Mesendoderm (in vitro differentiated cells): ENCODE measurements around the gene MCF2L.
"Not testable (repeated sequence)": the region's sequence is repeated elsewhere in the genome, so short reads cannot be mapped to it uniquely, and the experiment has no call there.

Experiments
- DNase-seq: peaks from one replicate; pipeline ENCODE4 v3.0.0; 2013
- H2AK5ac ChIP-seq: 2 replicates; pipeline ENCODE4 v1.6.1; 2013; ENCODE audit warnings: low read length, inconsistent platforms
- H2BK120ac ChIP-seq: 2 replicates; pipeline ENCODE4 v1.6.1; 2013; ENCODE audit warnings: low read depth, mild to moderate bottlenecking, low read length, moderate library complexity, mixed read lengths
- H2BK15ac ChIP-seq: replicated peaks from 2 replicates; pipeline ENCODE4 v1.6.1; 2013; ENCODE audit warnings: low read depth, mild to moderate bottlenecking, moderate library complexity
- H2BK5ac ChIP-seq: 2 replicates; pipeline ENCODE4 v1.6.1; 2013; ENCODE audit warnings: low read length, inconsistent platforms
- H3K18ac ChIP-seq: 2 replicates; pipeline ENCODE4 v1.6.1; 2013; ENCODE audit warnings: mild to moderate bottlenecking, low read length, mixed read lengths
- H3K23ac ChIP-seq: one replicate; pipeline ENCODE4 v1.6.1; 2013; ENCODE audit warnings: low read length
- H3K27ac ChIP-seq: 2 replicates; pipeline ENCODE4 v1.5.1; 2013; ENCODE audit warnings: low read depth, mild to moderate bottlenecking, inconsistent platforms, low read length, moderate library complexity
- H3K27me3 ChIP-seq: 2 replicates; pipeline ENCODE4 v1.6.1; 2013; ENCODE audit warnings: low read length, control low read depth, mild to moderate bottlenecking, inconsistent platforms; ENCODE audit not compliant: insufficient read depth, poor library complexity
- H3K36me3 ChIP-seq: 2 replicates; pipeline ENCODE4 v1.6.1; 2013; ENCODE audit warnings: low read length, inconsistent platforms; ENCODE audit not compliant: control insufficient read depth, insufficient read depth
- H3K4ac ChIP-seq: one replicate; pipeline ENCODE4 v1.6.1; 2013; ENCODE audit warnings: low read depth, mild to moderate bottlenecking, low read length, moderate library complexity
- H3K4me1 ChIP-seq: 2 replicates; pipeline ENCODE4 v1.6.1; 2013; ENCODE audit warnings: low read depth, low read length, inconsistent platforms; ENCODE audit not compliant: control insufficient read depth
- H3K4me2 ChIP-seq: 2 replicates; pipeline ENCODE4 v1.6.1; 2013; ENCODE audit warnings: low read length
- H3K4me3 ChIP-seq: 2 replicates; pipeline ENCODE4 v1.5.1; 2013; ENCODE audit warnings: mild to moderate bottlenecking, low read length
- H3K56ac ChIP-seq: one replicate; pipeline ENCODE4 v1.6.1; 2013; ENCODE audit warnings: low read length
- H3K79me1 ChIP-seq: 2 replicates; pipeline ENCODE4 v1.6.1; 2013; ENCODE audit warnings: low read length, inconsistent platforms
- H3K79me2 ChIP-seq: 2 replicates; pipeline ENCODE4 v1.6.1; 2013; ENCODE audit warnings: mild to moderate bottlenecking, low read length; ENCODE audit not compliant: control insufficient read depth, insufficient read depth
- H3K9ac ChIP-seq: 2 replicates; pipeline ENCODE4 v1.6.1; 2013; ENCODE audit warnings: low read length, inconsistent platforms
- H4K5ac ChIP-seq: one replicate; pipeline ENCODE4 v1.6.1; 2013; ENCODE audit warnings: low read length
- H4K8ac ChIP-seq: one replicate; pipeline ENCODE4 v1.6.1; 2013; ENCODE audit warnings: low read depth, mild to moderate bottlenecking, control low read depth, low read length, moderate library complexity
- WGBS: extraction: QIAGEN DNeasy Blood & Tissue Kit; methylation state at CpG from one replicate; pipeline ENCODE4 v1.1.7; 2013; ENCODE audit warnings: low lambda C conversion rate, missing lambda C conversion rate; ENCODE audit not compliant: insufficient coverage; ENCODE audit errors: extremely low coverage; 5-methylcytosine and 5-hydroxymethylcytosine counted together

MCF2L gene

GRCh38 chr13:113027566-113027965, 58.6 kb downstream of the MCF2L start:
- Histone ChIP-seq H2AK5ac (no peak overlapping the region), H3K36me3 (no peaks in the 10 kb centered on the region), H3K27me3 (no peaks in the 10 kb centered on the region), H2BK120ac (no peak overlapping the region), H3K79me1 (no peaks in the 10 kb centered on the region), H2BK5ac (no peak overlapping the region), H3K4me1 (peaks cover 9% of the 10 kb centered on the region), H4K5ac (no peak overlapping the region), H3K9ac (no peak overlapping the region), H3K27ac (no peak overlapping the region), H3K56ac (no peak overlapping the region), H3K4me2 (no peak overlapping the region), H3K79me2 (no peaks in the 10 kb centered on the region), H3K4me3 (no peak overlapping the region), H3K4ac (no peak overlapping the region), H4K8ac (no peak overlapping the region), H2BK15ac (no peak overlapping the region), H3K18ac (no peak overlapping the region), H3K23ac (no peak overlapping the region)
- WGBS = no CpG with 5 or more reads among the region's 16 CpGs
- DNase-seq = no peak

GRCh38 chr13:113028336-113029060, 59.5 kb downstream of the MCF2L start:
- no peak for DNase-seq
- Histone ChIP-seq H3K36me3 (no peaks in the 10 kb centered on the region), H3K18ac (no peak overlapping the region), H4K5ac (no peak overlapping the region), H3K27me3 (no peaks in the 10 kb centered on the region), H3K4ac (no peak overlapping the region), H2AK5ac (no peak overlapping the region), H4K8ac (no peak overlapping the region), H3K79me1 (no peaks in the 10 kb centered on the region), H3K4me2 (no peak overlapping the region), H3K4me1 (peaks cover 4% of the 10 kb centered on the region), H3K79me2 (no peaks in the 10 kb centered on the region), H2BK120ac (no peak overlapping the region), H2BK15ac (no peak overlapping the region), H3K9ac (no peak overlapping the region), H2BK5ac (no peak overlapping the region), H3K27ac (no peak overlapping the region), H3K56ac (no peak overlapping the region), H3K4me3 (no peak overlapping the region), H3K23ac (no peak overlapping the region)
- WGBS = 100% methylated on average over 2 of the region's 16 CpGs

- Histone ChIP-seq H3K27ac (no peak overlapping the region), H2AK5ac (no peak overlapping the region), H3K23ac (no peak overlapping the region), H3K4me1 (no peaks in the 10 kb centered on the region), H3K27me3 (no peaks in the 10 kb centered on the region), H2BK5ac (no peak overlapping the region), H4K8ac (no peak overlapping the region), H3K36me3 (no peaks in the 10 kb centered on the region), H3K79me1 (no peaks in the 10 kb centered on the region), H2BK15ac (no peak overlapping the region), H3K79me2 (no peaks in the 10 kb centered on the region), H3K9ac (no peak overlapping the region), H3K4me3 (no peak overlapping the region), H3K18ac (no peak overlapping the region), H2BK120ac (no peak overlapping the region), H3K56ac (no peak overlapping the region), H3K4ac (no peak overlapping the region), H3K4me2 (no peak overlapping the region), H4K5ac (no peak overlapping the region)
- no CpG with 5 or more reads among the region's 10 CpGs for WGBS
- DNase-seq = no peak
Measured at GRCh38 chr13:113029061-113029445, 60.0 kb downstream of the MCF2L start.

GRCh38 chr13:113029487-113030258, 60.7 kb downstream of the MCF2L start:
- peak; percentile 61 for DNase-seq
- no peak overlapping the region for H2AK5ac ChIP-seq
- H3K4ac ChIP-seq = no peak overlapping the region
- H2BK120ac ChIP-seq = no peak overlapping the region
- H3K27me3 ChIP-seq = no peaks in the 10 kb centered on the region
- H3K79me1 ChIP-seq = no peaks in the 10 kb centered on the region
- H3K4me2 ChIP-seq = no peak overlapping the region
- H2BK15ac ChIP-seq = no peak overlapping the region
- H3K79me2 ChIP-seq = no peaks in the 10 kb centered on the region
- H3K4me3 ChIP-seq = no peak overlapping the region
- no CpG with 5 or more reads among the region's 23 CpGs for WGBS
- no peak overlapping the region for H4K5ac ChIP-seq
- H2BK5ac ChIP-seq = no peak overlapping the region
- H3K23ac ChIP-seq = no peak overlapping the region
- H3K27ac ChIP-seq = no peak overlapping the region
- no peak overlapping the region for H3K56ac ChIP-seq
- H3K36me3 ChIP-seq = no peaks in the 10 kb centered on the region
- H4K8ac ChIP-seq = no peak overlapping the region
- no peaks in the 10 kb centered on the region for H3K4me1 ChIP-seq
- H3K18ac ChIP-seq = no peak overlapping the region
- H3K9ac ChIP-seq = no peak overlapping the region

- H3K9ac ChIP-seq, H2BK120ac ChIP-seq, H3K18ac ChIP-seq, DNase-seq, H3K27ac ChIP-seq, H3K4me3 ChIP-seq, H3K4ac ChIP-seq, H3K27me3 ChIP-seq, H3K79me1 ChIP-seq, H2BK5ac ChIP-seq, H2BK15ac ChIP-seq, H4K5ac ChIP-seq, H4K8ac ChIP-seq, H3K4me2 ChIP-seq, H3K79me2 ChIP-seq, H3K4me1 ChIP-seq, H3K36me3 ChIP-seq, H3K23ac ChIP-seq, H3K56ac ChIP-seq, H2AK5ac ChIP-seq: not testable (repeated sequence)
- WGBS = no CpG with 5 or more reads among the region's 38 CpGs
Measured at GRCh38 chr13:113030259-113030640, 61.2 kb downstream of the MCF2L start.
